ENCODE results near the gene LYRM9.
"Not testable (repeated sequence)": the region's sequence is repeated elsewhere in the genome, so short reads cannot be mapped to it uniquely, and the experiment has no call there.

The LYRM9 gene

DNA sequence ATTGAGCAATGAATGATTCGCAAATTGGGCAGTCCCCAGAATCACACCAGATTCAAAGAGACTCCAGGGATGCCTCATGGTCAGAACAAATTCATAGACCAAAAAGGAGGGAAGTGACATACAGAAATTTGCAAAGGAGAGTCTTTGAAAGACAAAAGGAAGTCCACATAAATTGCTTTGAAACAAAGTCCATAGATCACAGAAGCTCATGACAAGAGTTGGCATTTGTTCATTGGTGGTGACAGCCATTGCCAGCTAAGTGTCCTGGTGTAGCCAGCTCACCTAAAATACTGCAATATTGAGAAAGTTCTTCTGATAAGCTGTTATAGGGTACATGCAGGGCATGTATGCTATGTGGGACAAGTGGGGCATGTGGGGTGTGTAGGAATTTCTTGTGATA is 55.4 kb downstream of the LYRM9 start:
- DNase-seq: not testable (repeated sequence)

DNA sequence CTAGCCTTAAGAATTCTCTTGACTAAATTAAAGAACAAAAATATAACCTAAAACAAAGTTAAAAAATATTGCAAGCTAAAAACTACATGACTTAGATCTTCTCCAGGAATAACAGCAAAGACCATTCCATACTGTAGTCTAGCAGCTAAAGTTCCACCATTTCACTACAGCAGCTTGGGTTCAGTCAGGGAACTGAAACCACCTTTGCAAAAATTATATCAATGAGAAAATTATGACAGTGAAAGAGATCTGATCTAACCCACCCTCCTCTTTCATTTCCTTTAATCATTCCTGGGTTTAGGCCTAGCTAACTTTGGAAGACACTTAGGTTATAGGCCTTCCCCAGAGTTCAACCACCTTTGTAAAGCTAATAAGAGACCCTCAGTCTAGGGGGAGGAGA is 56.5 kb downstream of the LYRM9 start:
- no peak for DNase-seq

DNA sequence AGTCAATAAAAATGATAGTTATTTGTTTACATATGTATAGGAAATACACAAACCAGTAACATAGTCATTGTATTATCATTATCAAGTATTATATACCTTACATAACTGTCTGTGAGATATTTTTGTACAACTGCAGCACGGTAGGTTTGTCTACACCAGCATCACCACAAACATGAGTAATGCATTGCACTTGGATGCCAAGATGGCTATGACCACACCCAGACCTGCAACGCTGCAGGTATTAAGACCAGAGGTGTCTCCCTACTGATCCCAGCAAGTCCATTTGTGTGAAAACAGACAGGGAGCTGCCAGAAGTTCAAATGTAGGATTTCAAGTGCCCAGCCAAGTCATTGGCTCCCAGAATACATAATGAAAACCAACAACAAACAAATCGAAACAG is 58.6 kb downstream of the LYRM9 start:
- DNase-seq: no peak

DNA sequence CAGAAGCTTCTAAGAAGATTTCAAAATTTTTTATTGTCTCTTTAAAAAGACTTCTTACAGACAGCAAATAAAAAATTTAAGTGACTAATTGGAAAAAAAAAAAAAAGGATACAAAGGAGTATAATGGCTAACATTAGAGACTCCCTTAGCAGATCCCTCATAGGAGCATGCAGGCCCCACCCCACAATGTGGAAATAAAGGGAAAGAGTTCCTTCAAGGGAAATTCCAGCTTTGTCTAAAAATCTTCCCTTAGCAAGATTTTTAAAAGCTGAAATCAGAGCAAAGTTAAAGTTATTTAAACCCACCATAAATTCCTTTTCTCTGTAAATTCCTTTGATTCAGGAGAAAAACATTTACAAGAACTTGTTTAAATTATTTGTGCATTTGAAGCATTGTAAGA is 60.3 kb downstream of the LYRM9 start:
- no peak for DNase-seq

DNA sequence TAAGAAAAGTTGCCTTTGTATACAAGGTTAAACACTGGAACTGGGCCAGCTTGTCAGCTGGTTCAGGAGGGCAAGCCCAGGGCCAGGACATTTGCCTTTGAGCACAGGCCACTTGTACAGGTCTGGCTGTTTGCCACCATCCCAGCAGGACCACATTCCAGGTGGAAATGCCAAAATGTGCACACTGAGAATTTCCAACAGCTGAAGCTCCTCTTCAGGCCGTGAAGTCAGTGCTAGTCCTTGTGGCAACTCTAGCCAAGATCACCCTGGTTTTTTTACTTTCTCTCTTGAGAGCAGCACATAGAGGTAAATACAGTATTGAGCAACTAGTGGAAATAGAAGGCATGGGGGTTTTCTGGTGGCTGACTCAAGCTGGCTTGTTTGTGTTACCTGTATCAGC is 63.3 kb downstream of the LYRM9 start:
- DNase-seq: not testable (repeated sequence)

DNA sequence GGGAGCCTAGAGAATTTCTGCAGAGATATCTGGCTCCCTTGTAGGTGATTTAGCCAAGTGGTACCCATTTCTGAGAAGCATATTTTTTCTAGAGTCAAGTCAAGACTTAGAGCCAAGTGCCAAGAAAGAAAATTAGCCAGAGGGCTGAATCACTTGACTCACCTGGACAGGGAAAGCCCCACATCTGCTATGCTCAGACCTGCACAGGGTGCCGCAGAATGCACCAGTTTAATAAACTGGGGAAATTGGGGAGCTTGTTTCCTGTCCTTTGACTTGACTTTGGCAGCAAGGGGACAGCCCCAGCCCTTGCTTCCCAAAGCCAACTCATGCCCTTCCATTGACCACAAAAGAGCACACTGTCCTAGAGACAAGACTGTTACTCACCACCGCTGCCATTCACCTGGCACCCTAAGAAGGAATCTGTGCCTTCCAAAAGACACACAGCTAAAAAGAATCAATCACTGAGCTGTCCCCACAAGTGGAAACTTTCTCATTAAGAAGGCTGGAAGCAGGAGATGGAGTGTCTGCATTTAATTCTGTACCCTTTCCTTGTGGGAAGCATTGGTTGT is 63.9 kb downstream of the LYRM9 start:
- DNase-seq: not testable (repeated sequence)

All from CD4-positive, alpha-beta T cell treated with Interleukin-17A for 1 hour (primary cell).